HG02642 (cell line): ENCODE measurements around the gene CLTCL1.

ENCODE experiments used
- ATAC-seq: cut with Tn5 transposase; IDR thresholded peaks from one replicate; pipeline ENCODE4 v1.9.1; 2021; ENCODE audit warnings: mild to moderate bottlenecking; ENCODE audit not compliant: unreplicated experiment, poor library complexity

CLTCL1 gene

DNA sequence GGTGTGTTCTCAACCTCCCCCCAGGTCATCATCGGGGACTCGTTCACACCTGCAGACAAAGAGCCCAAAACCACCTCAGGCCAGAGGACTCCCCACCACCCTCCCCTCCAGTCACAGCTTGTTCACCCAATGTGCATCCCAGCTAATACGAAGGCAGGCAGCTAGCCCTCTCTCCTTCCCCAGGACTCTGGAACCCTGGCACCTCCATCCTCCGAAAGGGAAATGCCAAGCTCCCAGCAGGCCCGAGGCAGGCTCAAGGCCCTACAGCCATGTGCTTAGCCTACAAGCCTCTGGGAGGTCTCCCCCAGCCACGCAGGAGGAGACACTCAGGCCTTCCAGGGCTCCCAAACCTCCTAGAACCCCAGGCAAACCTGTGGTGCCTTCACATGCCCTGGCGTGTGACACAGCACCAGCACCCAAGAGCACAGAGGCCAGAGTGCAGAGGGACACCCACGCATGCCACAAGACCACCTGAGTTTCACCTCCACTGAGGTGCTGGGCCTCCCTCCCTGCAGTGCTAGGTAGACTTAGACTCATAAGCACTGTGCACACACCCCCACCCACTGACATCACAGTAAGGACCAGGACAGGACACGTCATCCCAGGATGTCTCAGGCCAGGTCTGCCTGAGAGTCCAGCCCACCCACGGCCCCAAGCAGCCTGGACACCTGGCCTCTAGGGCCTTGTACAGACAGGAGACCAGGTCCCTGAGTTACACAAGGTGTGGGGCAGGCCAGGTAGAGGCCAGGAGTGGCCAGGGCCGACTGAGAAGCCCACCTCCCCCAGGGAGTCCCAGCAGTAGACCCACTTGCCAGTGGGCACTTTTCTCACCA is 153.9 kb downstream of the CLTCL1 start:
- ATAC-seq: no peak

DNA sequence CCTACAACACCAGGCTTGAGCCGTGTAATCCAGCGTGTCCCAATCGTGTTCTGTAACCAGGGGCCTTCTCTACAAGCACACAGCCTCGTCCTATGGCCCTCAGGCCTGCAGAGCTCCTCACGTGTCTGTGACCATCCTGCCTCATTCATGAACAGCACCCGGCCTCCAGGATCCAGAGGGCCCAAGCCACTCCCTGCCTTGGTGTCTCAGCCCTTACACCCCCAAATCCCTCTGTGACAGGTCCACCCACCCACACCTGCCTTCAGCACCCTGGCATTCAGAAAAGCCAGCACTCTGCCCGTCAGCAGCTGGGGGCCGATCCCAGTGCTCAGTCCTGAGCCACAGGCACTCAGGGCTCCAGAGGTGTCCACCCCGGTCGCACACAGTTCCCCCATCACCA is 154.6 kb downstream of the CLTCL1 start:
- ATAC-seq: no peak

DNA sequence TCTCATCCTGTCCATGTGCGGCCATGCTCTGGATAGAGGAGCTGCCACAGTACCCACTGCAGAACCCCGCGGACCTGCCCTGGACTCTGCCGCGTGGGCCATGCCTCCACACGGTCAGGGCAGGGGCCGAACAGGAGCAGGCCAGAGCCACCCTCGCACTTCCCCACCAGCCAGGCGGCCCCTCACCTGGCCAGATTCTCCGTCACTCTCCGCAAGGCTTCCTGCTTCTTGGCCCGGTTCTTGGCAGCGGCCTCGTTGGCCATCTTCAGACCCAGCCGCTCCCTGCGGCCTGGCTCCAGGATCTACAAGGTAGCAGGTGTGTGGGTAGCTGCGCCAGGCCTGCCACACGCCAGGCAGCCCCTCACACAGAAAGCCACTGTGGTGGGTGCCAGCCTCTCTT is 156.6 kb downstream of the CLTCL1 start:
- no peak for ATAC-seq

DNA sequence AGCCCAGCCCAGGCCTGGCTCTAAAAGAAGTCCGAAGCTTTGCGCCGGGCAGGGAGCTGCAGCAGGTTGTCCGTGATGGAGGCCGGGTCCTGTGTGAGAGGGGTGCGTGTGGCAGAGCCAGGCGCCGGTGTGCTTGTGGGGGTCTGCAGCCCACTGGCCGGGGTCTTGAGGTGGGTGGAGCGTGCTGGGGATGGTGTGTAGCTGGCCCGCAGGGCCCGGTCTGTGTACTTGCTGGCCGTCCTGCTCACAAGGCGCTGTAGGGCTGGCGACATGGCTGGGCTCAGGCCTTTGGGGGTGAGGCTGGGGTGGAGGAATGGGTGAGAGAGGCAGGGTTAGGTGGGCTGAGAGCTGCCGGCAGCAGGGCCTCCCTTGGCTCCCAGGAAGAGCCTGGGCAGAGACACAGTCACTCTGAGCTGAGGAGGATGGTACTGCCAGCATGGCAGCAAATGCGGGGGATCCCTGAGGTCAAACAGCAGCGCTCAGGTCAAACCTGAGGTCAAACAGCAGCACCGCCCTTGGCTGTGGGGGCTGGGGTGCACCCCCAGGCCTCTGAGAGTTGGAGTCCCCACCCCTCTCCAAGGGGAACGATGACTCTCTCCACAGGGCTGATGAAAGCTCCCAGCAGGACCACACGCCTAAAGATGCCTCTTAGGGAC is 157.2 kb downstream of the CLTCL1 start:
- ATAC-seq: no peak

DNA sequence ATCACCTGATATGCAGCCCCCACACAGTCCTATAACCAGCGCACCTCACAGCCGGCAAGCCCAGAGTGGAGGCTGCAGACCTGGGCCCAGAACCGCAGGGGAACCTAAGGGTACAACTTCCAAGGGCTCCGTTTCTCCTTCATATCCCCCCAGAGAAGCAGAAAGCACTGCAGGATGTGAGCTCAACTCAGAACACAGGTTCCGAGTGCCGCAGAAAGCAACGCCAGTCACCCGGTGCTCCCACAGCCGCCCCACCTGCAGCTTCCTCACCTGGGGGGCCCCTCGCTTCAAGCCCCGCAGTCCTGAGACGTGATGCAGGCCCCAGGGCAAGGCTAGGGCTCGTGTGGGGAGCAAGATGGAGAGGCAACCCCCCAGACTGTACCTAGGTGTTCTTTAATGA is 158.0 kb downstream of the CLTCL1 start:
- ATAC-seq: no peak

DNA sequence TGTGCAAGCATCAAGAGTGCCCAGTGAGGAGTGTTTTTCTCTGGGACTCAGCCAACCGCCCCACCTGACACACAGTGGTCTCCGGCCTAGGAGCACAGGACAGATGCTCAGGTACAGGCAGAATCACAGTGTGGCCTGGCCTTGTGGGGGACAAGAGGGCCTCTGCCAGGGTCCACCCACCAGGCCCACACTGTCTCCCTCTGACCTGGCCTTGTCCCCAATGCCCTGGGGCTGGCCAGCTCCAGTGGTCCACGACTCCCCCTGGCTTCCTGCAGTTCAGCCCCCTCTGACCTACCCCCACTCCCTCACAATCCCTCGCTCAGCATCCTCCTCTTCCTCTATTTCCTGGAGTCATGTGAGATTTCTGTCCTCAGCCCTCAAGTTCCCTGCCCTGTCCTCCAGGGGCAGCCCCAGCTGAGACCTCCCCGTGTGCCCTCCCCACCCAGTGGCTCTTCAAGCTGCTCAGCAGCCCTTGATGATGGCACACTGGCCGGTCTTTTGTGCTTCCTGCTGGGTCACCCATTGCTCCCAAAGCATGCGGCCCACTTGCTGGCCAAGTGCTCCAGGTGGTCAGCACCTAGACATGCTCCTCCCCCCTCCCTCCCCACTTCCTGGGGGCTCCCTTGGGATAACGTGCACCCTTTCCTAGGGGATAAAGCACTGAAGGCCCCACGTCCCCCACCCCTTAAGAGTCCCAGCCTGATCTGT is 158.7 kb downstream of the CLTCL1 start:
- ATAC-seq: no peak

DNA sequence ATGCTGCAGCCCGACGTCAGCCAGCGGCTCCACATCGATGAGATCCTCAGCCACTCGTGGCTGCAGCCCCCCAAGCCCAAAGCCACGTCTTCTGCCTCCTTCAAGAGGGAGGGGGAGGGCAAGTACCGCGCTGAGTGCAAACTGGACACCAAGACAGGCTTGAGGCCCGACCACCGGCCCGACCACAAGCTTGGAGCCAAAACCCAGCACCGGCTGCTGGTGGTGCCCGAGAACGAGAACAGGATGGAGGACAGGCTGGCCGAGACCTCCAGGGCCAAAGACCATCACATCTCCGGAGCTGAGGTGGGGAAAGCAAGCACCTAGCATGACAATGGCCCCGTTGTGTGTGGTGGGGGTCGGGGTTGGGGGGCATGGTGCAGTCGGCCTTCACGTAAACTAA is 159.4 kb downstream of the CLTCL1 start:
- no peak for ATAC-seq

DNA sequence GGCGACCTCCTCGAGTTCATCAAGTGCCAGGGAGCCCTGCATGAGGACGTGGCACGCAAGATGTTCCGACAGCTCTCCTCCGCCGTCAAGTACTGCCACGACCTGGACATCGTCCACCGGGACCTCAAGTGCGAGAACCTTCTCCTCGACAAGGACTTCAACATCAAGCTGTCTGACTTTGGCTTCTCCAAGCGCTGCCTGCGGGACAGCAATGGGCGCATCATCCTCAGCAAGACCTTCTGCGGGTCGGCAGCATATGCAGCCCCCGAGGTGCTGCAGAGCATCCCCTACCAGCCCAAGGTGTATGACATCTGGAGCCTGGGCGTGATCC is 159.9 kb downstream of the CLTCL1 start:
- no peak for ATAC-seq

DNA sequence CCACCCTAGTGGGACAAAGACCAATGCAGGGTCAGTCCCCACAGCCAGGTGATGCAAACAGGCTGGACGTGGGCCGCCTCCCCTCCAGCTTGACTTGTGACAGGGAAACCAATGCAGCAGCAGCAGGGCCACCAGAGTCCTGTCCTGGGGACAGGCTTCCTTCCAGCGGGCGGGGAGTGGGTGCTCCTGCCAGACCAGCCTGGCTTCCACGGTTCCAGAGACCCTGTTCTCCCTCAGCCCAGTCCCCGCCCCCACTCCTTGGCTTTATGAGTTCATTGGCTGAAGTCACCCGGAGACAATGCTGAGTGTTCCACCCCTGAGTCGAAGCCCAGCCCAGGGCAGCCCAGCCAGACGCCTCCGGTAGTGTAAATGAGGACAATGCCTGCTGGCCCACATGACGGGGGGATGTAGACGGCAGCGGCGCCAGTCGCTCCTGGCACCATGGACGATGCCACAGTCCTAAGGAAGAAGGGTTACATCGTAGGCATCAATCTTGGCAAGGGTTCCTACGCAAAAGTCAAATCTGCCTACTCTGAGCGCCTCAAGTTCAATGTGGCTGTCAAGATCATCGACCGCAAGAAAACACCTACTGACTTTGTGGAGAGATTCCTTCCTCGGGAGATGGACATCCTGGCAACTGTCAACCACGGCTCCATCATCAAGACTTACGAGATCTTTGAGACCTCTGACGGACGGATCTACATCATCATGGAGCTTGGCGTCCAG is 160.4 kb downstream of the CLTCL1 start, which contains the start of gene TSSK2:
TSSK2 (plus strand) TSS at position 350 of the 726 bp plus-strand sequence; CDS start at position 442, 92 bp downstream.
- ATAC-seq: no peak

DNA sequence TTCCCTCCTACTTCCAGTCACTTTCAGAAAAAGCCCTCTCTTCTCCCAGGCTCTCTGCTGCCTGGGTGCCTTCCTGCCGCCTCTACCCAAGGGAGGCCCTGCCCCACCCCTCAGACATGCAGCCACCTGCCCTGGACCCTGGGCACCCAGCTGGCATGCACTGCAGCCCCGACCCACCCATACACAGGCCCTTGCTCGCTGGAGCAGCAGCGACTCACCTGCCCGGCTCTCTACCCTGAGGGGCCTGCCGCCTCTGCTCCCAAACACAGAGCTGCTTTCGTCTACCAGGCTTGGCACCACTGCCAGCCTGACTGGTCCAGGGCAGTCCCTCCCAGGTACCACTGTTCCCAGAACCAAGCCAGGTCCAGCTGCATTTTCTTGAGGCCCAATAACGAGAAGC is 161.6 kb downstream of the CLTCL1 start:
- ATAC-seq: no peak
